Measurements from ENCODE around the gene C18orf63. TPM values are rescaled to one million over a fixed set of nuclear protein-coding genes. Genes with fewer than 3 reads are reported as not detected.
A peak's percentile ranks its signal among the peaks of the same experiment; 100 is the strongest.

The C18orf63 gene
- total and polyA plus RNA-seq, 2 donors (not counting 3 experiments of a cell fraction or from before 2014, with no cell fraction given) = not detected

DNA sequence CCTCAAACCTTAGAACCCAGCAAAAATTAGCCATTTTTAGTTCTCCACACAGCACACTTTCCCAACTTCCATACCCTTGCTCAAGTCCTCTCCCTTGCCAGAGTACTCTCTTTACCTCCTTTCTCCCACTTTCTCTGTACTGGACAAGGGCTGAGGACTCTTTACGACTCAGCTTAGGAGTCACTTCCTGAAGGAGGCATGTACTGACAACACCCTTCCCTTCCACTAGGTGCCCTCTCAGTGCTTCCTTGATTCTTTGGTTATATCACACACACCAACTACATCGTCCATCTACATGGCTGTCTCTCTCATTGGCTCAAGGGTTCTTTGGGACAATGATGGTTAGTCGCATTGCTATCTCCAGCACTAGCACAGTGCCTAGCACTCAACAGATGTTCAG lies 5.2 kb upstream of the C18orf63 start:
- Histone ChIP-seq H3K79me2 (ENCODE audit: control insufficient read depth, insufficient read depth, low read length) (no peaks in the 10 kb centered on the region), H3K4me2 (ENCODE audit: insufficient read depth, low read length) (no peak overlapping the region), H4K20me1 (replicated peaks; ENCODE audit: control insufficient read depth, extremely low read depth, insufficient read depth, low read length) (no peaks in the 10 kb centered on the region), H3K27me3 (ENCODE audit: control insufficient read depth in 2 of 2, insufficient read depth in 2 of 2, low read length in 2 of 2) (peaks cover 0 to 13% of the 10 kb centered on the region in 2 experiments), H3K27ac (ENCODE audit: insufficient read depth, low read depth, low read length) (no peak overlapping the region), H3K9me1 (replicated peaks; ENCODE audit: control insufficient read depth, extremely low read depth, insufficient read depth, low read length) (no peaks in the 10 kb centered on the region), H3K4me3 (replicated peaks in 1 of 3; ENCODE audit: insufficient read depth in 1 of 3, low read depth in 1 of 3, low read length in 3 of 3) (no peak overlapping the region), H2AFZ (ENCODE audit: low read depth, low read length) (no peak overlapping the region), H3K9me3 (replicated peaks; ENCODE audit: control insufficient read depth, insufficient read depth, low read length) (no peaks in the 10 kb centered on the region), H3K4me1 (ENCODE audit: control insufficient read depth, extremely low read depth, insufficient read depth, low read length) (no peaks in the 10 kb centered on the region), H3K9ac (replicated peaks; ENCODE audit: extremely low read depth, insufficient read depth, low read length) (no peak overlapping the region), H3K36me3 (ENCODE audit: control insufficient read depth in 2 of 2, extremely low read depth in 1 of 2, insufficient read depth in 2 of 2, low read length in 2 of 2) (no peaks in the 10 kb centered on the region)
- ChIA-PET POLR2A (no interaction called here), CTCF (interaction anchor here (0.8 to 1.2 kb wide), 5 partner anchors 9 to 241 kb away, joined by 3 to 6 read pairs (median 4); no protein-coding TSS in a partner anchor)
- intact Hi-C loops (cut with micrococcal nuclease) (no loop called here), dilution Hi-C loops (cut with MboI; ENCODE audit: extremely low pct_ligation_motif_present, low sequenced_read_pairs) (no loop called here)
- no TSS peak for BruUV-seq (replicated peaks)
- DNase-seq (ENCODE audit: low read depth, low spot score) (peak; percentile 8), FAIRE-seq (peak; percentile 60)
- no peak for TF ChIP-seq POLR2AphosphoS5 (IDR thresholded peaks at IDR 0.05; ENCODE audit: insufficient read depth, low read depth, low read length)
- TF ChIP-seq POLR2A (IDR thresholded peaks at IDR 0.05; ENCODE audit: low read depth, low read length) = no peak
- no peak for TF ChIP-seq GATA2 (IDR thresholded peaks at IDR 0.05; ENCODE audit: insufficient read depth, insufficient read length, low read depth, low read length)
- TF ChIP-seq FOS (IDR thresholded peaks at IDR 0.05; ENCODE audit: borderline replicate concordance, insufficient read depth, low read length) = no peak
- no peak for TF ChIP-seq JUN (IDR thresholded peaks at IDR 0.05; ENCODE audit: borderline replicate concordance, insufficient read depth, insufficient read length, low read depth)

DNA sequence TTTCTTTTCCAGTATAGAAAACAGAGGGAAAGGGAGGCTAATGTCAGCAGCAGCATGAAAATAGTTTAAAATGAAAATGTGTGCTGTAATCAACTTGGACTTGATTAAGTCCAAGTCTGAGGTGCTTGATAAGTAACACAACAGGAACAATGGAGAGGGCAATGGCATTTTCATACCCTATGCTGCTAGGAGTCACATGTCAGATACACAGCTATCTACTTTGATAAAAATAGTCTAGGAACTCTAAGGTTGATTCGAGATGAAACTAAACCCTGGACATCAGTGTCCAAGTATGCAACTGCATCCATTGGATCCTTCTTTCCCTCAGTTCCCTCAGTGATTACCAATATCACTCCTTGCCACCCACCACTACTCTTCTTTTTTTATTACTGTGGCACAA lies 4.6 kb upstream of the C18orf63 start:
- H3K27ac ChIP-seq (ENCODE audit: insufficient read depth, low read depth, low read length) = no peak overlapping the region
- H3K9me3 ChIP-seq (replicated peaks; ENCODE audit: control insufficient read depth, insufficient read depth, low read length) = no peaks in the 10 kb centered on the region
- dilution Hi-C loops (cut with MboI; ENCODE audit: extremely low pct_ligation_motif_present, low sequenced_read_pairs) (no loop called here), intact Hi-C loops (cut with micrococcal nuclease) (no loop called here)
- H3K27me3 ChIP-seq (ENCODE audit: control insufficient read depth in 2 of 2, insufficient read depth in 2 of 2, low read length in 2 of 2) = peaks cover 0 to 8% of the 10 kb centered on the region in 2 experiments
- FAIRE-seq (no peak), DNase-seq (ENCODE audit: low read depth, low spot score) (no peak)
- no peak overlapping the region for H3K4me3 ChIP-seq (replicated peaks in 1 of 3; ENCODE audit: insufficient read depth in 1 of 3, low read depth in 1 of 3, low read length in 3 of 3)
- no peak overlapping the region for H3K4me2 ChIP-seq (ENCODE audit: insufficient read depth, low read length)
- H3K4me1 ChIP-seq (ENCODE audit: control insufficient read depth, extremely low read depth, insufficient read depth, low read length) = no peaks in the 10 kb centered on the region
- CTCF ChIA-PET = interaction anchor here (1.0 to 1.9 kb wide), 4 partner anchors 31 to 183 kb away, joined by 4 to 10 read pairs (median 5); no protein-coding TSS in a partner anchor
- no peak for TF ChIP-seq JUN (IDR thresholded peaks at IDR 0.05; ENCODE audit: borderline replicate concordance, insufficient read depth, insufficient read length, low read depth)
- TF ChIP-seq FOS (IDR thresholded peaks at IDR 0.05; ENCODE audit: borderline replicate concordance, insufficient read depth, low read length) = no peak
- no peak for TF ChIP-seq MYC (IDR thresholded peaks at IDR 0.05; ENCODE audit: low read depth, low read length)
- TF ChIP-seq, protein P1, sequence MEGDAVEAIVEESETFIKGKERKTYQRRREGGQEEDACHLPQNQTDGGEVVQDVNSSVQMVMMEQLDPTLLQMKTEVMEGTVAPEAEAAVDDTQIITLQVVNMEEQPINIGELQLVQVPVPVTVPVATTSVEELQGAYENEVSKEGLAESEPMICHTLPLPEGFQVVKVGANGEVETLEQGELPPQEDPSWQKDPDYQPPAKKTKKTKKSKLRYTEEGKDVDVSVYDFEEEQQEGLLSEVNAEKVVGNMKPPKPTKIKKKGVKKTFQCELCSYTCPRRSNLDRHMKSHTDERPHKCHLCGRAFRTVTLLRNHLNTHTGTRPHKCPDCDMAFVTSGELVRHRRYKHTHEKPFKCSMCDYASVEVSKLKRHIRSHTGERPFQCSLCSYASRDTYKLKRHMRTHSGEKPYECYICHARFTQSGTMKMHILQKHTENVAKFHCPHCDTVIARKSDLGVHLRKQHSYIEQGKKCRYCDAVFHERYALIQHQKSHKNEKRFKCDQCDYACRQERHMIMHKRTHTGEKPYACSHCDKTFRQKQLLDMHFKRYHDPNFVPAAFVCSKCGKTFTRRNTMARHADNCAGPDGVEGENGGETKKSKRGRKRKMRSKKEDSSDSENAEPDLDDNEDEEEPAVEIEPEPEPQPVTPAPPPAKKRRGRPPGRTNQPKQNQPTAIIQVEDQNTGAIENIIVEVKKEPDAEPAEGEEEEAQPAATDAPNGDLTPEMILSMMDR (IDR thresholded peaks at IDR 0.05; ENCODE audit: extremely low read depth in 1 of 2, insufficient read depth in 1 of 2, low read depth in 1 of 2, low read length in 2 of 2) = no peak
- no peak for TF ChIP-seq POLR2AphosphoS5 (IDR thresholded peaks at IDR 0.05; ENCODE audit: insufficient read depth, low read depth, low read length)
- TF ChIP-seq, protein P2, sequence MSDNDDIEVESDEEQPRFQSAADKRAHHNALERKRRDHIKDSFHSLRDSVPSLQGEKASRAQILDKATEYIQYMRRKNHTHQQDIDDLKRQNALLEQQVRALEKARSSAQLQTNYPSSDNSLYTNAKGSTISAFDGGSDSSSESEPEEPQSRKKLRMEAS (IDR thresholded peaks at IDR 0.05; ENCODE audit: insufficient read depth, insufficient read length) = no peak
- TF ChIP-seq GATA2 (IDR thresholded peaks at IDR 0.05; ENCODE audit: insufficient read depth, insufficient read length, low read depth, low read length) = no peak
- no peaks in the 10 kb centered on the region for H3K79me2 ChIP-seq (ENCODE audit: control insufficient read depth, insufficient read depth, low read length)
- H3K36me3 ChIP-seq (ENCODE audit: control insufficient read depth in 2 of 2, extremely low read depth in 1 of 2, insufficient read depth in 2 of 2, low read length in 2 of 2) = no peaks in the 10 kb centered on the region
- POLR2A ChIA-PET = no interaction called here
- H2AFZ ChIP-seq (ENCODE audit: low read depth, low read length) = no peak overlapping the region
- no peak overlapping the region for H3K9ac ChIP-seq (replicated peaks; ENCODE audit: extremely low read depth, insufficient read depth, low read length)
- H4K20me1 ChIP-seq (replicated peaks; ENCODE audit: control insufficient read depth, extremely low read depth, insufficient read depth, low read length) = no peaks in the 10 kb centered on the region
- no peaks in the 10 kb centered on the region for H3K9me1 ChIP-seq (replicated peaks; ENCODE audit: control insufficient read depth, extremely low read depth, insufficient read depth, low read length)
- no TSS peak for BruUV-seq (replicated peaks)

Measured in endothelial cell of umbilical vein (primary cell).